ENCODE measurements around the gene RPL37.

DNA sequence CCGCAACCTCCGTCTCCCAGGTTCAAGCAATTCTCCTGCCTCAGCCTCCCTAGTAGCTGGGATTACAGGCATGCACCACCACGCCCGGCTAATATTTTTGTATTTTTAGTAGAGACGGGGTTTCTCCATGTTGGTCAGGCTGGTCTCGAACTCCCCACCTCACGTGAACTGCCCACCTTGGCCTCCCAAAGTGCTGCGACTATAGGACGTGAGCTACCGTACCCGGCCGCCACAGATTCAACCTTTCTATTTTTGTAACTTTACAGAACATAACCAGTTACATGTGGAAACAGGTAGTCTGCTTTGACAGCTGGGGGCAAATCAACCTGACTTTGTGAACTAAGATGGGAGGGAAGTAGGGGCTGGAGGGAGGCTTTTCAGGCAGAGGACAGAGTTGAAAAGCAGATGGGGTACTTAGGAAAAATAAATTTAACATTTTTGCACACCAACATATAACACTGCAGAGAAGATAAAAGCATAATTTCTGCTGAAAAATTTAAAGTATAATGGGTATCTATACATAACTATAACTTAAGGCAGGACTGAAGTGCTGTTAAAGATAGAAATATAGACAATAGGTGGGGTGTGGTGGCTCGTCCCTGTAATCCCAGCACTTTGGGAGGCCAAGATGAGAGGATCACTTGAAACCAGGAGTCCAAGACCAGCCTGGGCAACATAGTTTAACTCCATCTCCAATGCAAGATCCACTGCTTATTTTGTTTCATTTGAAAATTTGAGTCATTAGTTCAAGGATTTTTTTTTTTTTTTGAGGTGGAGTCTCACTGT is 5.1 kb downstream of the RPL37 start:
- TF ChIP-seq, protein P1, sequence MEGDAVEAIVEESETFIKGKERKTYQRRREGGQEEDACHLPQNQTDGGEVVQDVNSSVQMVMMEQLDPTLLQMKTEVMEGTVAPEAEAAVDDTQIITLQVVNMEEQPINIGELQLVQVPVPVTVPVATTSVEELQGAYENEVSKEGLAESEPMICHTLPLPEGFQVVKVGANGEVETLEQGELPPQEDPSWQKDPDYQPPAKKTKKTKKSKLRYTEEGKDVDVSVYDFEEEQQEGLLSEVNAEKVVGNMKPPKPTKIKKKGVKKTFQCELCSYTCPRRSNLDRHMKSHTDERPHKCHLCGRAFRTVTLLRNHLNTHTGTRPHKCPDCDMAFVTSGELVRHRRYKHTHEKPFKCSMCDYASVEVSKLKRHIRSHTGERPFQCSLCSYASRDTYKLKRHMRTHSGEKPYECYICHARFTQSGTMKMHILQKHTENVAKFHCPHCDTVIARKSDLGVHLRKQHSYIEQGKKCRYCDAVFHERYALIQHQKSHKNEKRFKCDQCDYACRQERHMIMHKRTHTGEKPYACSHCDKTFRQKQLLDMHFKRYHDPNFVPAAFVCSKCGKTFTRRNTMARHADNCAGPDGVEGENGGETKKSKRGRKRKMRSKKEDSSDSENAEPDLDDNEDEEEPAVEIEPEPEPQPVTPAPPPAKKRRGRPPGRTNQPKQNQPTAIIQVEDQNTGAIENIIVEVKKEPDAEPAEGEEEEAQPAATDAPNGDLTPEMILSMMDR (IDR thresholded peaks at IDR 0.05) = no peak
- no peak for TF ChIP-seq POLR2A (IDR thresholded peaks at IDR 0.05)

Measured in heart left ventricle (tissue), 13 donors.